HG02938 (cell line): ENCODE data around the gene USP6NL.

Experiments used
- ATAC-seq: cut with Tn5 transposase; IDR thresholded peaks from one replicate; pipeline ENCODE4 v1.9.1; 2021; ENCODE audit warnings: mild to moderate bottlenecking, moderate library complexity; ENCODE audit not compliant: unreplicated experiment

Gene USP6NL

GRCh38 chr10:11553773-11554381 lies 57.6 kb downstream of the USP6NL start:
- peak; percentile 86 for ATAC-seq

DNA sequence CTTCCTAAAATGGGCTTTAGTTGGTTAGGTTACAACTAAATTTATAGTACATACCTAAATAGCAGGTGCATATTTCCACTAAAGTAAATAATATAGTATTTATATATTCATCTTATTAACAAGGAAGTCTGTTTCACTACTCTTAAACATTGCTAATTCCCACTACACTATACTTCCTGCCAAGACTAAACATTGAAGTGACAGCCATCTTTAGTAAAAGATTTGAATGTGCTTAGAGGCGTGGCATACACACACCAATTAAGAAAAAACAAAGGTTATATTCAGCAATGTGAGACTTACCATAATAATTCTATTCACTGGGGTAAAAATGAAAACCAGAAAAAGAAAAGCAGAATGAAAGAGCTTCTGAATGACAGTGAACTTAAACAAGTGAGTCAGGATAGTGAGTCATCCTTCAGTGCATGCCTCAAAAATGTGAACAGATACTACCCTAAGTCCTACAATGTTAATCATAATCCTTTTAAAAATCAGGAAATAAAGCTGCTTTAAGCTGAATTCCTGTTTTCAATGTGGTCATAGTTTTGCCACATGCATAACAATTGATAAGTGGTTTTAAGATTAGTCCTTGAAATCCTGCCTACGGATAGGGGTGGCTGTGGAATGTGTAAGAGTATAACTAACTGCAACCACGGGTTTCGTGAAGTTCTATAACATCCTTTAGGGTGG lies 59.4 kb downstream of the USP6NL start:
- ATAC-seq, result peak; percentile 37

GRCh38 chr10:11551104-11551503 lies 60.3 kb downstream of the USP6NL start:
- ATAC-seq, result no peak

- ATAC-seq, result no peak
Measured at GRCh38 chr10:11548768-11549099, 62.7 kb downstream of the USP6NL start.

- no peak for ATAC-seq
Measured at GRCh38 chr10:11548065-11548767, 63.2 kb downstream of the USP6NL start.

- no peak for ATAC-seq
Measured at GRCh38 chr10:11546581-11546980, 64.9 kb downstream of the USP6NL start.

- no peak for ATAC-seq
Measured at GRCh38 chr10:11541296-11541695, 70.2 kb downstream of the USP6NL start.

GRCh38 chr10:11539191-11539868 lies 72.1 kb downstream of the USP6NL start:
- ATAC-seq, result no peak

DNA sequence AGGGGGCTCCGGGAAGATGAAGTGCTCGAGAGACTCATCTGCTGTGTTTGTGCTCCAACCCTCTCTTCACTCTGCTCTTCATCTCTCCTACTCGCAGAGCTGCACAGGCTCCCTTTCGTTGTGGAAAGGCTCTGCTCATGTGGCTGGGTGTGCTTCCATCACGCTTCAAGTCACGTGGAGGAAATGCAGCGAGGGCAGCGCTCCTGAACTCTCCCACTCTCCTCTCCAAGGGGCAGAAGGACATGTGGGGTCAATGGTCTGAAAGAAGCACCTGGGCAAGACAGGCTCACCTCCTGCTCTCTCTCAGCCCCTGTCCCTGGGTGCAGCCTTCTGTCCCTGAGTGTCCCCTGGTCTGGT lies 72.6 kb downstream of the USP6NL start:
- no peak for ATAC-seq

- no peak for ATAC-seq
Measured at GRCh38 chr10:11536228-11536627, 75.2 kb downstream of the USP6NL start.

- peak; percentile 45 for ATAC-seq
Measured at GRCh38 chr10:11535346-11535959, 76.0 kb downstream of the USP6NL start.

- no peak for ATAC-seq
Measured at GRCh38 chr10:11533328-11533781, 78.1 kb downstream of the USP6NL start.

GRCh38 chr10:11532306-11532705 lies 79.1 kb downstream of the USP6NL start:
- no peak for ATAC-seq

GRCh38 chr10:11530806-11531205 lies 80.6 kb downstream of the USP6NL start:
- no peak for ATAC-seq

- no peak for ATAC-seq
Measured at GRCh38 chr10:11529276-11529903, 82.1 kb downstream of the USP6NL start.

DNA sequence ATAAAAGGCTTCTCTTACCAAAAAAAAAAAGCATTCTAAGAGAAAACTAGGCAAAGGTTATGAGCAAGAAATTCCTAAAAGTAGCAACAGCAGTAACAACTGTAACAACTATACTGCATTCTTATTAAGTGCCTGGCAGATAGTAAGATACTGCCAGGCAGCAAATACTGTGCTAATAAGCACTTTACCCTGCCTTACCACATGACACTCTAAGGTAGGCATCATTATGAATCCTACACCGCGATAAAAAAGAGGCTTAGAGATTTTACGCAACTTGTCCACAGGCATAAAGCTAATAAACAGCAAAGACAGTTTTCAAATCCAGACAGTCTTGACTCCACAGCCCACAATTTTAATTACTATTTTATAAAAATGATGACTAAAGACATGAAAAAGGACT lies 83.2 kb downstream of the USP6NL start:
- ATAC-seq, result no peak

- ATAC-seq, result no peak
Measured at GRCh38 chr10:11527691-11528255, 83.7 kb downstream of the USP6NL start.

DNA sequence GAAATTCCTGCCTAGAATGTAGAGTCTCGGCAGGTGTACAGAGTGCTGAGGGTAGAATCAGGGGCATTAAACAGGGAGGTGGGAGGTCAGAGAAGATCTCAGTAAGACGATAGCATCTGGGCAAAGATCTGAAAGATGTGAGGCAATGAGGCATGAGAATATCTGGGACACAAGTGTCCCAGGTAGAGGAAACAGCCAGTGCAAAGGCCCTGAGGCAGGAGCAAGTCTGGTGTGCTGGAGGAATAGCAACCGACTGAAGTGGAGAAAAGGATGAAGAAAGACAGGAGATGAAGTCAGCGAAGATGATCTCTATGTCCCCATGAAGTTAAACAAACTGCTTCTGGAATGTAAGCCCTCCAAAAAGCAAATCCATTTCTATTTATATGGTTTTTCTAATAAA lies 84.4 kb downstream of the USP6NL start:
- ATAC-seq, result no peak

DNA sequence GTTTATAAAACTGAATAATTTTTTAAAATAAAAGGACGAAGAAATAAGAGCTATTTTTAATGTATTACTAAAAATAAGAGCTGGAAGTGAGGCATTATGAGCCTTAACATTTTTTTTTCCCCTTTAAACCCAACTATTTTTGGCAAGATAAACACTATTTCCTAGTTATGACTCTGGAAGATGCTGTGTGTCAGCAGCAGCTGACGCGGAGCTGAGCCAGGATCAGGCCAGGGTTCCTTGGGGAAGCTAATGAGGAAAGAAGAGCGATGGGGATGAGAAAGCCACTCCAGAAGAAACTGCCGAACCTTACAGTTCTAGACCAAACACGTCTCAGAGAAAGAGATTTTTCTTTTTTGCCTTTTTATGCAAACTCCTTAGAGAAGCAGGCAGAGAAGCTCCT lies 85.9 kb downstream of the USP6NL start:
- no peak for ATAC-seq

DNA sequence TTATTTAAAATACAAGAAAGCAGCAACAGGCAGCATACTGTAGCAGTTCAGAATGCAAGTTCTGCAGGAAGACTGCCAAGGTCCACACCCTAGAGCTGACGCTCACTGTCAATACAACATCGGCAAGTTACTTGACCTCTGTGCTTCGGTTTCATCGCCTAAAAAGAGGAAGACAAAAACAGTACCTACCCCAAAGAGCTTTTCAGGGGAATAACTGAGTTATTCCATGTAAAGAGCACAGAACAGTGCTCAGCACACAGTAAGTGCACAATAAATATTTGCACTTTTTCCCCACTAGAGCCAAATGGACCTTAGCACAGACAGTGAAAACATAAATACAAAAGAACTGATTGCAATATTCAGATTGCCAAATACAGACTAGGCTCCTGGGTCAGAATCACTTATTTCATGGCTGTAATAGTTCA lies 88.6 kb downstream of the USP6NL start:
- no peak for ATAC-seq
